DND-41 (cell line): Measurements from ENCODE around the gene CCDC69.

Experiments
- CTCF ChIP-seq: IDR thresholded peaks from 2 replicates; pipeline ENCODE4 v1.5.1; 2012; ENCODE audit warnings: borderline replicate concordance, low read length, moderate library complexity, mild to moderate bottlenecking; ENCODE audit not compliant: poor library complexity, severe bottlenecking; ENCODE audit errors: extremely low read depth
- EZH2 ChIP-seq: IDR thresholded peaks from 3 replicates; pipeline ENCODE4 v1.6.1; 2012; ENCODE audit warnings: borderline replicate concordance, low read depth, mild to moderate bottlenecking, moderate library complexity, low read length, inconsistent platforms; ENCODE audit not compliant: severe bottlenecking

- TF ChIP-seq CTCF (peak; percentile 10), EZH2 (no peak)
Measured at GRCh38 chr5:151154931-151155774, 68.7 kb downstream of the CCDC69 start.
